ENCODE data around the gene PPP1R9A.

The PPP1R9A gene

DNA sequence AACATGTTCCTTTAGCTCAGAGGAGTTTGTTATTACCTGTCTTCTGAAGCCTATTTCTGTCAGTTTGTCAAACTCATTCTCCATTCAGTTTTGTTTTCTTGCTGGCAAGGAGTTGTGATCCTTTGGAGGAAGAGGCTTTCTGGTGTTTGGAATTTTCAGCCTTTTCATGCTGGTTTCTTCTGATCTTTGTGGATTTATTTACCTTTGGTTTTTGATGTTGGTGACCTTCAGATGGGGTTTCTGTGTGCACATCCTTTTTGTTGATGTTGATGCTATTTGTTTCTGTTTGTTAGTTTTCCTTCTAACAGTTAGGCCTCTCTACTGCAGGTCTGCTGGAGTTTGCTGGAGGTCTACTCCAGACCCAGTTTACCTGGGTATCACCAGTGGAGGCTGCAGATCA lies 118.6 kb downstream of the PPP1R9A start:
- no peaks in the 10 kb centered on the region for H3K9me3 ChIP-seq (ENCODE audit: control insufficient read depth, low read length)
- no peak overlapping the region for H3K27ac ChIP-seq (ENCODE audit: insufficient read depth, low read length, poor library complexity, severe bottlenecking)
- H3K4me1 ChIP-seq (ENCODE audit: control insufficient read depth, insufficient read depth, low read length, poor library complexity, severe bottlenecking) = no peaks in the 10 kb centered on the region
- H3K36me3 ChIP-seq (ENCODE audit: control insufficient read depth, insufficient read depth, low read length) = no peaks in the 10 kb centered on the region
- H3K4me3 ChIP-seq (ENCODE audit: insufficient read depth, low read depth, low read length, poor library complexity, severe bottlenecking) = no peak overlapping the region
- H3K27me3 ChIP-seq (replicated peaks; ENCODE audit: control insufficient read depth, insufficient read depth, low read length, poor library complexity, severe bottlenecking) = no peaks in the 10 kb centered on the region
- no peak for DNase-seq

DNA sequence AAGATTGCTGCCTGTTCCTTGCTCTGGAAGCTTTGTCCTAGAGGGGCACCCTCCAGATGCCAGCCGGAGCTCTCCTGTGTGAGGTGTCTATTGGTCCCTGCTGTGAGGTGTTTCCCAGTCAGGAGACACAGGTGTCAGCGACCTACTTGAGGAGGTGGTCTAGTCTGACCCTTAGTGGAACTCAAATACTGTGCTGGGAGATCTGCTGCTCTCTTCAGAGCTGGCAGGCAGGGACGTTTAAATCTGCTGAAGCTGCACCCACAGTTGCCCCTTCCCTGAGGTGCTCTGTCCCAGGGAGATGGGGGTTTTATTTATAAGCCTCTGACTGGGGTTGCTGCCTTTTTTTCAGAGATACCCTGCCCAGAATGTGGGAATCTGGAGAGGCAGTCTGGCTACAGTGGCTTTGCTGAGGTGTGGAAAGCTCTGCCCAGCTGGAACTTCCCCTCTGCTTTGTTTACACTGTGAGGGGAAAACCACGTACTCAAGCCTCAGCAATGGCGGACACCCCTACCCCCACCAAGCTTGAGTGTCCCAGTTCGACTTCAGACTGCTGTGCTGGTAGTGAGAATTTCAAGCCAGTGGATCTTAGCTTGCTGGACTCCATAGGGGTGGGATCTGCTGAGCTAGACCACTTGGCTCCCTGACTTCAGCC lies 119.2 kb downstream of the PPP1R9A start:
- H3K4me3 ChIP-seq (ENCODE audit: insufficient read depth, low read depth, low read length, poor library complexity, severe bottlenecking) = no peak overlapping the region
- no peaks in the 10 kb centered on the region for H3K36me3 ChIP-seq (ENCODE audit: control insufficient read depth, insufficient read depth, low read length)
- no peaks in the 10 kb centered on the region for H3K4me1 ChIP-seq (ENCODE audit: control insufficient read depth, insufficient read depth, low read length, poor library complexity, severe bottlenecking)
- H3K27ac ChIP-seq (ENCODE audit: insufficient read depth, low read length, poor library complexity, severe bottlenecking) = no peak overlapping the region
- H3K9me3 ChIP-seq (ENCODE audit: control insufficient read depth, low read length) = no peaks in the 10 kb centered on the region
- DNase-seq = no peak
- H3K27me3 ChIP-seq (replicated peaks; ENCODE audit: control insufficient read depth, insufficient read depth, low read length, poor library complexity, severe bottlenecking) = no peaks in the 10 kb centered on the region

DNA sequence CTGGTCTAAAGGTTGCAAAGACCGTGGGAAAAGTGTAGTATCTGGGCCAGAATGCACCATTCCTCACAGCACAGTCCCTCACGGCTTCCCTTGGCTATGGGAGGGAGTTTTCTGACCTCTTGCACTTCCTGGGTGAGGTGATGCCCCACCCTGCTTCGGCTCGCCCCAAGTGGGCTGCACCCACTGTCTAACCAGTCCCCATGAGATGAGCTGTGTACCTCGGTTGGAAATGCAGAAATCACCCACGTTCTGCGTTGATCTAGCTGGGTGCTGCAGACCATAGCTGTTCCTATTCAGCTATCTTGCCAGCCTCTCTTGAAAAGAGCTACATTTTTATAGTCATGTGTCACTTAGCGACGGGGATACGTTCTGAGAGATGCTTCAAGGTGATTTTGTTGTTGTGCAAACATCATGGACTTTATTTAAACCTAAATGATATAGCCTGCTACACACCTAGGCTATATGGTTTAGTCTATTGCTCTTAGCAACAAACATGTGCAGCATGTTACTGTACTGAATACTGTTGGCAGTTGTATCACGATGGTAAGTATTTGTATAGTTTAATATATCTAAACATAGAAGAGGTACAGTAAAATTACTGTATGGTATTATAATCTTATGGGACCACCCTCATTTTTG lies 120.0 kb downstream of the PPP1R9A start:
- Histone ChIP-seq H3K27ac (ENCODE audit: insufficient read depth, low read length, poor library complexity, severe bottlenecking) (no peak overlapping the region), H3K36me3 (ENCODE audit: control insufficient read depth, insufficient read depth, low read length) (no peaks in the 10 kb centered on the region), H3K4me3 (ENCODE audit: insufficient read depth, low read depth, low read length, poor library complexity, severe bottlenecking) (no peak overlapping the region), H3K4me1 (ENCODE audit: control insufficient read depth, insufficient read depth, low read length, poor library complexity, severe bottlenecking) (no peaks in the 10 kb centered on the region), H3K27me3 (replicated peaks; ENCODE audit: control insufficient read depth, insufficient read depth, low read length, poor library complexity, severe bottlenecking) (no peaks in the 10 kb centered on the region), H3K9me3 (ENCODE audit: control insufficient read depth, low read length) (no peaks in the 10 kb centered on the region)
- DNase-seq = no peak

DNA sequence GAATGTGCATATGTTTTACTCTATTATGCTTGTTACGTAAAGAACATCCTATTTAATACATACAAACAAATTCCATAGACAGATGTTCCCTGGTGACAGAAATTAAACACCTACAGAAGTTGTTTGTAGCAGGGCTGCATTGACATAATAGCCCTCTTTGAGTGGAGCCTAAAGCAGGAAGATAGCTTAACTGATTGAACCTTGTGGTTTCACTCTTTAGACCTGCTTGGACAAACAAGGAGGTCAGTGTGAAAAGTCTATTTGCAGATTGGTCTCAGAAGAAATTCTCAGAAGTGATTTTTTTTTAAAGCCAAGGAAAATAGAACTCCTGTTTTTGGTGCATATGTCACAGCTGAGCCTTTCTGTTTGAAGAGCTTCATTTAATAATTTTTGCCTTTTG lies 121.3 kb downstream of the PPP1R9A start:
- no peaks in the 10 kb centered on the region for H3K36me3 ChIP-seq (ENCODE audit: control insufficient read depth, insufficient read depth, low read length)
- H3K27me3 ChIP-seq (replicated peaks; ENCODE audit: control insufficient read depth, insufficient read depth, low read length, poor library complexity, severe bottlenecking) = no peaks in the 10 kb centered on the region
- H3K27ac ChIP-seq (ENCODE audit: insufficient read depth, low read length, poor library complexity, severe bottlenecking) = no peak overlapping the region
- DNase-seq = no peak
- no peaks in the 10 kb centered on the region for H3K4me1 ChIP-seq (ENCODE audit: control insufficient read depth, insufficient read depth, low read length, poor library complexity, severe bottlenecking)
- H3K4me3 ChIP-seq (ENCODE audit: insufficient read depth, low read depth, low read length, poor library complexity, severe bottlenecking) = no peak overlapping the region
- no peaks in the 10 kb centered on the region for H3K9me3 ChIP-seq (ENCODE audit: control insufficient read depth, low read length)

DNA sequence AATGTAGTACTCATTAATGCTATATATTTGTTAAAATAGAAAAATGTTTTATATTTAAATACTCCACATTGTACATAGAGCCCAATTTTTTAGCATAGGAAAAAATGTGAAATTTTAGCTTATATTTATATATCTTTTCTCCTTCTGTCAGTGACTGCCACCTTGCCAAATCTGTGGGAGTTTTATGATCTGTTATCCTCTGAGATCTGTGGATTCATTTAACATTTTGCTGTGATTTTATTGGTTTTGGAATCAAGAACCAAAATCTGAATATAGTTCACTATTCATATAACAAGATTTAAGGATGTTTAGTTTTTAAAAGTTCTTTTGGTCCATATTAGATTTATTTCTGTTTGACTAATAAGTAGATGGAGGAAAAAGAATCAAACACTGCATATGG lies 127.9 kb downstream of the PPP1R9A start:
- no peak overlapping the region for H3K27ac ChIP-seq (ENCODE audit: insufficient read depth, low read length, poor library complexity, severe bottlenecking)
- H3K36me3 ChIP-seq (ENCODE audit: control insufficient read depth, insufficient read depth, low read length) = no peaks in the 10 kb centered on the region
- no peaks in the 10 kb centered on the region for H3K9me3 ChIP-seq (ENCODE audit: control insufficient read depth, low read length)
- H3K4me3 ChIP-seq (ENCODE audit: insufficient read depth, low read depth, low read length, poor library complexity, severe bottlenecking) = no peak overlapping the region
- H3K27me3 ChIP-seq (replicated peaks; ENCODE audit: control insufficient read depth, insufficient read depth, low read length, poor library complexity, severe bottlenecking) = no peaks in the 10 kb centered on the region
- DNase-seq = no peak
- H3K4me1 ChIP-seq (ENCODE audit: control insufficient read depth, insufficient read depth, low read length, poor library complexity, severe bottlenecking) = no peaks in the 10 kb centered on the region

DNA sequence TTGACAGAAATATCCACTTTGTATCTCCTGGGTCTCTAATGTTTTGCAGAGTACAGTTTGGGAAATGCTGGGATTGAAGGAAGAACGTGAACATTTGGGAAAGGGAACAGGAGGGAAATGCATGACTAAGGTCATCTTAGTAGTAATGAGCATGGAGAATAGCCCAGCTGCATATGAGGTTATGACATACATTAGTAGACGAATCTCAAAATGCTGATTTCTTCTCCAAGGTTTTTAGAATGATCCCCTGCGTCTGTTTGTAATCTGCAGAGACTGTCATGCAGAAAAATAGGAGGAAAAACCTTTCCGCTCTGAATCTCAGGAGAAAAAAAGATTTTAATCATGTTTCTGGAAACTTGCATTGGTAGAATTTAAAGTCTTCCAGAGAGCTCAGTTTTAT lies 133.6 kb downstream of the PPP1R9A start:
- Histone ChIP-seq H3K4me1 (ENCODE audit: control insufficient read depth, insufficient read depth, low read length, poor library complexity, severe bottlenecking) (no peaks in the 10 kb centered on the region), H3K36me3 (ENCODE audit: control insufficient read depth, insufficient read depth, low read length) (no peaks in the 10 kb centered on the region), H3K27me3 (replicated peaks; ENCODE audit: control insufficient read depth, insufficient read depth, low read length, poor library complexity, severe bottlenecking) (no peaks in the 10 kb centered on the region), H3K4me3 (ENCODE audit: insufficient read depth, low read depth, low read length, poor library complexity, severe bottlenecking) (no peak overlapping the region), H3K27ac (ENCODE audit: insufficient read depth, low read length, poor library complexity, severe bottlenecking) (no peak overlapping the region), H3K9me3 (ENCODE audit: control insufficient read depth, low read length) (no peaks in the 10 kb centered on the region)
- DNase-seq = no peak

DNA sequence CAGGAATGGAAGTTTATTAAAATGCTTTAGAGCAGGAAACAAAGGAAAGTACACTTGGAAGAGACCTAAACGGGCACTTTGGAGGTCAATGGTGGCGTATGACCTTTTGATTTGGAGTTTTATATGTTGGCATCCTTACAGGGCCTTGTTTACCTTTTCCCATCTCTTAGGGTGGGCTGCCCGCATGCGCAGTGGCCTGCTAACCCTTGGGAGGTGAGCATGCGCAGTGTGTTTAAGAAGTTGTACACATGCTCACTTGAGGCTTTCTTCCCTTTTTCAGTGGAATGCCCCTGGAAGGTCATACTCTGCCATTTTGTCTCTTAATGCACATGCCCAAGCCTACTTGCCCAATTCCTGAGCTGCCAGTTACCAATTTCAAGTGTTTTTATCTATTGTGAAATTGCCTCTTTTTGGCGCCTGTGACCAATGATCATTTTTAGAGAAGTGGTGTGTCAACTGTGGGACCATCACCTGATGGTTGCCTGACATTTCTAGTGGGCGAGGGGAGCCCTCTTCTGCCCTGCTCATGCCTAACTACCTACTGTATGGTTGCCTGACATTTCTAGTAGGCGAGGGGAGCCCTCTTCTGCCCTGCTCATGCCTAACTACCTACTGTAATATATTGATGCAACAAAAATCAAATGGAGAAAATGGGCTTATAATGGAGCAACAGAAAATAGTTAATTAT lies 138.0 kb downstream of the PPP1R9A start:
- no peak for DNase-seq
- no peak overlapping the region for H3K4me3 ChIP-seq (ENCODE audit: insufficient read depth, low read depth, low read length, poor library complexity, severe bottlenecking)
- H3K9me3 ChIP-seq (ENCODE audit: control insufficient read depth, low read length) = no peaks in the 10 kb centered on the region
- no peaks in the 10 kb centered on the region for H3K36me3 ChIP-seq (ENCODE audit: control insufficient read depth, insufficient read depth, low read length)
- no peaks in the 10 kb centered on the region for H3K4me1 ChIP-seq (ENCODE audit: control insufficient read depth, insufficient read depth, low read length, poor library complexity, severe bottlenecking)
- no peak overlapping the region for H3K27ac ChIP-seq (ENCODE audit: insufficient read depth, low read length, poor library complexity, severe bottlenecking)
- no peaks in the 10 kb centered on the region for H3K27me3 ChIP-seq (replicated peaks; ENCODE audit: control insufficient read depth, insufficient read depth, low read length, poor library complexity, severe bottlenecking)

DNA sequence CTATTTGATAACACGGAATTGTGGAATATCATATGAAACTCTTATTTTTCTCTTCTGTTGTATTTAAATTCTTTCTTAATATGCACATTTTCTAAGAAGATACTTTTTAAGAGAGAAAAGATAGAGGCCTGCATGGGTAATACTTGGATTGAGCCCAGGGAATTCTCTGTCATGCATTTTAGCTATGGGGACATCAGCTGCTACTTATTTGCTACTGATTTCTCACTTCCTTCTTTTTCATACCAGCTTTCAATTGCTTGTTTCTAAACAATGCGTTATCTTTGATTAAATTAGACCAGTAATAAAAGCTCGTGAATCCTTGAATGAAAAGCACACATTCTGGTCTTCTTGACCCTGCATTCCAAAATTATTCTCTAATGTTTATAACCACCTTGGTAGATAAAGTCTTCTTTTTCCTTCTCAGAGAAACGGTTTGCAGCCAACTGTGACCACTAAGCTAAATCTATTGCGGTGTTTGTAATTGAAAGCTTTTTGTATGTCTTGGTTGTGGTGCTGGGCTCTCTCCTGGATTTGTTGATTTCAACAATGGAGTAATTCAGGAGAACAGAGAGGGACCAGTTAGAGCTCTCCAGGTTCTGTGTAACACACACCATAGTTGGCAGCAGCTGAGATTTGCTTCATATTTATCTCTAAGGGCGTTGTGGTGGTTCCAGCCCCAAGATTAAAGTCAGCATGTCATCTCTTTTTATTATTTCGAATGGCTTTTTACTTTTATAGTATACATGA lies 139.3 kb downstream of the PPP1R9A start:
- Histone ChIP-seq H3K27me3 (replicated peaks; ENCODE audit: control insufficient read depth, insufficient read depth, low read length, poor library complexity, severe bottlenecking) (no peaks in the 10 kb centered on the region), H3K4me1 (ENCODE audit: control insufficient read depth, insufficient read depth, low read length, poor library complexity, severe bottlenecking) (no peaks in the 10 kb centered on the region), H3K36me3 (ENCODE audit: control insufficient read depth, insufficient read depth, low read length) (no peaks in the 10 kb centered on the region), H3K9me3 (ENCODE audit: control insufficient read depth, low read length) (no peaks in the 10 kb centered on the region), H3K27ac (ENCODE audit: insufficient read depth, low read length, poor library complexity, severe bottlenecking) (no peak overlapping the region), H3K4me3 (ENCODE audit: insufficient read depth, low read depth, low read length, poor library complexity, severe bottlenecking) (no peak overlapping the region)
- DNase-seq = no peak

DNA sequence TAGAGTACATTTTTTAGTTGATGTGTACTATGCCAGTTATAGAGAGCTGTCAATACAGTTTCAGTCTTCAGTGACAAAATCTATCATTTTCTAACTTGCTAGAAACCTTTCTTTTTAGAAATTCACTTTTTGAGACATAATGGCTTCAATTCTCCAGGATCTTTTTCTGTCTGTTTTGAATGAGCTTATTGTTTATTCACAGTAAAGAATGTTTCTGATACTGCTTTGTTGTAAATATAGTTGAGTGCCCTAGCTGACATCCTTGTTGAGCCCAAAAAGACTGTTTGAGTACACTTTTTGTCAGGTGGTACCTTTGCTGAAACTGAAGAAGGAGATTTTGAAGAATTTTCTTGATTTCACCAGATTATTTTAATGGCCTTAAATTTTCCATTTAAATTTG lies 139.9 kb downstream of the PPP1R9A start:
- DNase-seq = no peak
- Histone ChIP-seq H3K27ac (ENCODE audit: insufficient read depth, low read length, poor library complexity, severe bottlenecking) (no peak overlapping the region), H3K4me1 (ENCODE audit: control insufficient read depth, insufficient read depth, low read length, poor library complexity, severe bottlenecking) (no peaks in the 10 kb centered on the region), H3K4me3 (ENCODE audit: insufficient read depth, low read depth, low read length, poor library complexity, severe bottlenecking) (no peak overlapping the region), H3K36me3 (ENCODE audit: control insufficient read depth, insufficient read depth, low read length) (no peaks in the 10 kb centered on the region), H3K9me3 (ENCODE audit: control insufficient read depth, low read length) (no peaks in the 10 kb centered on the region), H3K27me3 (replicated peaks; ENCODE audit: control insufficient read depth, insufficient read depth, low read length, poor library complexity, severe bottlenecking) (no peaks in the 10 kb centered on the region)

All from effector memory CD4-positive, alpha-beta T cell (primary cell).